ENCODE measurements around the gene ESPN. TPM values are rescaled to one million over a fixed set of nuclear protein-coding genes. Genes with fewer than 3 reads are reported as not detected.
A peak's percentile ranks its signal among the peaks of the same experiment; 100 is the strongest.
"Not testable (repeated sequence)": the region's sequence is repeated elsewhere in the genome, so short reads cannot be mapped to it uniquely, and the experiment has no call there.

The ESPN gene
- 0.20 and 0.65 TPM in 2 replicates for total RNA-seq

DNA sequence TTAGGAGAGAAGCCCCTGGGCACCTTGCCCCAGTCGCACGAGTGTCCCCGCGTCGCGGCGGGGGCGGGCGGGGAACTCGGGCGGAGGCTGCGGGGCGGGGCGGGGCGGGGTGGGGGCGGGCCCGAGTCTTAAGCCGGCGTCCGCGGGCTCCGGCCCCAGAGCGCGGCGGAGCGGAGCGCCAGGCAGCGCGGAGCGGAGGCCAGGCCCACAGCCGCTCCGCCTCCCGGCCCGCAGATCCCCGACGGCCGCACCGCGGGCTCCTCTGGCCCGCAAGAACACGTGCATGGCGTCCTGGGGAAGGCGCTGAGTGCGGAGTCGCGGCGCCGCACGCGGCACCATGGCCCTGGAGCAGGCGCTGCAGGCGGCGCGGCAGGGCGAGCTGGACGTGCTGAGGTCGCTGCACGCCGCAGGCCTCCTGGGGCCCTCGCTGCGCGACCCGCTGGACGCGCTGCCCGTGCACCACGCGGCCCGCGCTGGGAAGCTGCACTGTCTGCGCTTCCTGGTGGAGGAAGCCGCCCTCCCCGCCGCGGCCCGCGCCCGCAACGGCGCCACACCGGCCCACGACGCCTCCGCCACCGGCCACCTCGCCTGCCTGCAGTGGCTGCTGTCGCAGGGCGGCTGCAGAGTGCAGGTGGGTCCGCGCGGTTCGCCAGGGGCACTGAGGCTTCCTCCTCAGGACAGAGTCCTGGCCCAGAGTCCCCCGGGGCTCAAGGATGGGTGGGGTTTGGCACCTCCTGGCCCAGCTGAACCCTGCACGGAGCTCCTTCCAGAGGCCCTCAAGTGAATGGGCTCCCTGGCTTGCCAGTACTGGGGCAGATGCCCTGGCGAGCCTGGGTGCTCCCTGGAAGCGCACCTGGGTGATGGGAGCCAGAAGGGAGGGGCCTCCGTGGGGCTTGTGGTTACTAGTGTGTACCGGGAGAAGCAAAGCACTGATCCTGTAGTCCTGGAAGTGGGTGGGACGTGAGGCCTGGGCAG lies at the start of gene ESPN:
Gene ESPN (plus strand): TSS at position 158 of the 975 bp plus-strand sequence. CDS start 180 bp downstream, at position 338.
- peak; percentile 30 to 41 for DNase-seq (ENCODE audit: low read depth in 2 of 2)

DNA sequence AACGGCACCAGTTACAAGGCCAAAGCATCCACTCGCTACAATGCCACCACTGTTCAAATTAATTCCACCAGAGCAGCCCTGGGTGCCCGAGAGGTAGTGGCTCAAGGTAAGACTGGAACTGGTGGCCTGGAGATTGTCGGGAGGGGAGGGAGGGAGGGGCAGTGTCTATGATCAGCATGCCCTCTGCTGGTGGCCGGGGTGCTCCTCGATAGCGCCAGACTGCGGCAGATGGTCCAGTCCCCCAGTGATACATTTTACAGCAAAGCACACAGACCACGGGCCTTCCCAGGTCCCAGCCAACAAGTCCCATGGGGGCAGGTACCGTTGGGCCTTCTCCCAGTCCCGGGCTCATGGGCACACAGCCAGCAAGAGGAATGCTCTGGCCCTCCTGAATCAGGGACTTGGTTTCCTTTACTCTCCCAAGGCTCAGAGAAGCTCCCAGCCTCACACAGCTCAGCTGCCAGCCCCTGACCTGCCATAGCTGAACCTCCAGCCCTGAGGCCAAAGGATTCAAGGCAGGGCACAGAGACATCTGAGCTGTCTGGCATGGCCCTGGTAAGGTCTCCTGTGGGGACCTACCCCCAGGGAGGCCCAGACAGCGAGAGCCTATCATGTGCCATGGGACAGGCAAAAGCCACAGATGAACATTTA lies 46.4 kb upstream of the ESPN start:
- peak in 1 of 2 donors; percentile 26 for DNase-seq (ENCODE audit: low read depth in 2 of 2)

- no peak for DNase-seq (ENCODE audit: low read depth in 2 of 2)
Observed at GRCh38 chr1:6380037-6380436, 44.5 kb upstream of the ESPN start.

DNA sequence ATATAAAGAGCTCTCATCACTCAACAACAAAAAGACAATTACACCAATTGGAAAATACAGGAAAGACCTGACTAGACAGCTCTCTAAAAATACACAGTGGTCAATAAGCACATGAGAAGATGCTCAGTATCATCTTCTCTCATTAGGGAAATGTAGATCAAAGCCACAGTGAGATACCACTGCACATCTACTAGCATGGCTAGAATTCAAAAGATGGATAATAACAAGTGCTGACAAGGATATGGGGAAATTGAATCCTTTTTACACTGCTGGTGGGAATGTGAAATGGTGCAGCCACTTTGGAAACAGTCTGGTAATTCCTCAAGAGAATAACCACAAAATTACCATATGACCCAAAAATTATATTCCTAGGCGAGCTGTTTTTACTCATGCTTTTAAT lies 40.4 kb upstream of the ESPN start:
- no peak for DNase-seq (ENCODE audit: low read depth in 2 of 2)

- DNase-seq (ENCODE audit: low read depth in 2 of 2) = peak in 1 of 2 donors; percentile 16
Observed at GRCh38 chr1:6384962-6385361, 39.6 kb upstream of the ESPN start.

DNA sequence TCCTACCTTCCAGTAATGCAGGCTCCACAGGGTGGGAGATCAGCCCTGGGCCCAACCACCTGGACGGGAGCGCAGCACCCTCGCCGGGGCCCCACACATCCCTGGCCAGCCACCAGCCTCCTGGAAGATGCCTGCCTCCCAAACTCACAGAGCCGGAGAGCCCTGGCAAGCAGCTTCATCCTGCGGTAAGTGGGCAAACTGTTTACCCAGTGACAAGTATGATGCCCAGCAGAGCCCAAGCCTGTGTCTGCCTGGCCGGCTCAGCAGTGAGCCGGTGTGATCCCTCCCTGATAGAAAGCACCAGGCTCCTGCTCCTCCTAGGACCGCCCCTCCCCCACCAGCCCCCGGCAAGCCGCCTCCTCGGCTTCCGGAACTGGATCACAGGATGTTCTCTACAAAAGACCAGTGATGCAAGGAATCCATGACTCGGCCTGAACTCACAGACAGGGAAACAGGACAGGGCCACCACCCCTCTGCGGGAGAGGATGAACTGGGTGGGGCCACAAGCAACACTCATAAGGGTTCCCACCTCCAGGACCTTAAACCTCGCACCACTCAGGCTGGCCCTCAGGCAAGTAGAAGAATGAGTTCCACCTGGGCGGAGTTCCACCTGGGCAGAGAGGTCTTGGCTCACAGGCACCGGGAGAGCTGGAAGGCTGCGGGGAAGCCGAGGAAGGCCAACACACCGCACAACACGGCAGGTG lies 38.9 kb upstream of the ESPN start:
- peak; percentile 72 to 87 for DNase-seq (ENCODE audit: low read depth in 2 of 2)

- peak in 1 of 2 donors; percentile 48 for DNase-seq (ENCODE audit: low read depth in 2 of 2)
Observed at GRCh38 chr1:6386371-6386949, 38.1 kb upstream of the ESPN start.

DNA sequence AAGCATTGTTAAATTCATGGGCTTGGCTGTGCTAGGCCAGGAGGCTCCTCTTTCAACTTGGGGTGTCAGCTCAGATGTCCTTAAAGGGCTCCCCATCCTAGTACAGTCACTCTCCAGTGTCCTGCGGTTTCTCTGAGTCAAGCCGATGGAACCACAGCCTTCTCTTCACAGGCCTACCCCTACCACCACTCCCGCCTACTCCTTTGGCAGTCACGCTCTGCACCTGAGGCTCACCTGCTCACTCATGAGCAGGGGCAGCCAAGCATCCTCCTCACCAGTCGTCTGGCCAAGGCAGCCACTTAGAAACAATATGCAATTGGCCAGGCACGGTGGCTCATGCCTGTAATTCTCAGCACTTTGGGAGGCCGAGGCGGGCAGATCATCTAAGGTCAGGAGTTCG lies 34.6 kb upstream of the ESPN start:
- DNase-seq (ENCODE audit: low read depth in 2 of 2) = no peak

DNA sequence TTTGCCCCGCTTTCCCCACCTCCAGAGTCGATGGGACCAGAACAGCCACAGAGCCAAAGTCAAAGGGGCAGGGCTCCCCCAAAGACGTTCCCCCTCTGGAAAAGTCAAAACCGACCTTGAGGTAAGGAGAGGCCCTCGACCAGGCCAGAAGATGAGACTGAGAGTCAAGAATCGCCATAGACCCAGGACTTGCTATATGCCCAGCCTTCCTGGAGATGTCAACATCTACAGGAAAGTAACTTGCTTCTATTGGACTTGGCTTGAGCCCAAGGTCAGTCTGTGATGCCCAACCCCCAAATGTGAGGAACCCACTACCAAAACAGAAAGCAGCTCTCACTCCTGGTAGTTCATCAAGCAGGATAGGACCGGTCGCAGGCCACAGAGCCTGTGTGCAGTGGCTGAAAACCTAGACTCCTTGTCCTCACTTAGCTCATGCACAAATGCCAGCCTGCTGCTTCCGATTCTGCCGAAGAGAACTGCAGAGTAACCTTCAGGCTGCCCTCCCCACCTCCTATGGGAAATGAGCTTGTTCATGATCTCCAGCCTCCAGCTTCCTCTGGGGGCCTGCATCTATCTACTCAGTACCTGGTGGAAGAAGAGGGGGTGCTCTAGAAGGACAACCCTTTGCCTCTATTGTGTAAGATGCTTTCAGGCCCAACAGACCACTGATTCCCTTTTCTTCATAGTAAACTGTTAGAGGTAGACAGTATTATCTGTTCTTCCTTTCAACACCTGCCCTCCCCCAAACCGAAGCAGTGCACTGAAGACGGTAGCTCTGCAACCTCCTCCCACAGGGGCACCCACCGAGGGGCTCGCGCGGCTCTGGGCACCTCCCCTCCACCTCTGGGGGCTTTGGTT lies 32.4 kb upstream of the ESPN start:
- DNase-seq (ENCODE audit: low read depth in 2 of 2) = peak; percentile 13 to 47

- DNase-seq (ENCODE audit: low read depth in 2 of 2) = no peak
Observed at GRCh38 chr1:6392809-6393399, 31.7 kb upstream of the ESPN start.

GRCh38 chr1:6393400-6394187 lies 31.0 kb upstream of the ESPN start, which contains the start of gene ACOT7:
Gene ACOT7 (minus strand): TSS chr1:6393767. CDS start chr1:6393399, 368 bp downstream.
- DNase-seq (ENCODE audit: low read depth in 2 of 2) = peak; percentile 90 to 93

- DNase-seq (ENCODE audit: low read depth in 2 of 2) = not testable (repeated sequence)
Observed at GRCh38 chr1:6395130-6395529, 29.4 kb upstream of the ESPN start.

GRCh38 chr1:6395781-6396244 lies 28.8 kb upstream of the ESPN start:
- DNase-seq (ENCODE audit: low read depth in 2 of 2) = not testable (repeated sequence)

GRCh38 chr1:6396998-6397397 lies 27.6 kb upstream of the ESPN start:
- DNase-seq (ENCODE audit: low read depth in 2 of 2) = no peak

DNA sequence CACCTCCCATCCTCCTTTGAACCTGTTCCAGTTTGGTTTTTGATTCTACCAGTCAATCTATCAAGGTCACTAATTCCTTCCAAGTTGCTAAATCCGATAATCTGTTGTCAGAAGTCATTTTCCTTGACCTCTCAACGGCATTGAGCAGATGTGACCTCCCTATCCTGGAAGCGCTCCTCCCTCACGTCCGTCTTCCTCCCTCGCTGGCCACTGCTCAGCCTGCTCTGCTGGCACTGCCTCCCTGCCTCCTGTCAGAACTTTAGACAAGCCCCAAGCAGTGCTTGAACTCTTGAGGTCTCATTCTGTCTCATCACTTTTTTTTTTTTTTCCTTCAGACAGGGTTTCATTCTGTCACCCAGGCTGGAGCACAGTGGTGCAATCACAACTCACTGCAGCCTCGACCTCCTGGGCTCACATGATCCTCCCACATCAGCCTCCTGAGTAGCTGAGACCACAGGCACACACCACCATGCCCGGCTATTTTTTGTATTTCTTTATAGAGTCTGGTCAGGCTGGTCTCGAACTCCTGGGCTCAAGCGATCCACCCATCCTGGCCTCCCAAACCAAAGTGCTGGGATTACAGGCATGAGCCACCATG lies 26.6 kb upstream of the ESPN start:
- DNase-seq (ENCODE audit: low read depth in 2 of 2) = no peak

- DNase-seq (ENCODE audit: low read depth in 2 of 2) = no peak
Observed at GRCh38 chr1:6399294-6399693, 25.3 kb upstream of the ESPN start.

GRCh38 chr1:6401673-6402072 lies 22.9 kb upstream of the ESPN start:
- no peak for DNase-seq (ENCODE audit: low read depth in 2 of 2)

DNA sequence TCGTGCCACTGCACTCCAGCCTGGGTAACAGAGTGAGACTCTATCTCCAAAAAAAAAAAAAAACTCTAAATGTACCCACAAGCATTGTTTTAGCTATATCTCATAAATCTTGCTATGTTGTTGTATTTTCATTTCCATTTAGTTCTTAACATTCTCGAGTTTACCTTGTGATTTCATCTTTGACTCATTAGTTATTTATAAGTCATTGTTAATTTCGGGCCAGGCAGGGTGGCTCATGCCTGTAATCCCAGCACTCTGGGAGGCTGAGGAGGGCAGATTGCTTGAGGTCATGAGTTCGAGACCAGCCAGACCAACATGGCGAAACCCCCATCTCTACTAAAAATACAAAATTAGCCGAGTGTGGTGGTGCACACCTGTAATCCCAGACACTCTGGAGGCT lies 16.6 kb upstream of the ESPN start:
- no peak for DNase-seq (ENCODE audit: low read depth in 2 of 2)

DNA sequence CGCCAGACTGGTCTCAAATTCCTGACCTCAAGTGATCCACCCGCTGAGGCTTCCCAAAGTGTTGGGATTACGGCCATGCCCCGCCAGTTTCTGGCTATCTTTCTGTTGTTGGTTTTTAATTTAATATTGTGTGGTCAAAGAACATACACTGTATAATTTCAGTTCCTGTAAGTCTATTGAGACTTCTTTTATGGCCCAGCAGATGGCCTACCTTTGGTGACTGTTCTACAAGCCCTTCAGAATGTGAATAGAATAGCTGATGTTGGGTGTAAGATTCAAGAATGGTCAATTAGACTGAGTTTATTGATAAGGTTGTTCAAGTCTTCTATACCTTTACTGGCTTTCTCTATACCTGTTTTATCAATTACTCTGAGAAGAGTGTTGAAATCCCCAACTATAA lies 15.5 kb upstream of the ESPN start:
- DNase-seq (ENCODE audit: low read depth in 2 of 2) = no peak
